NCI-H146 (cell line): ENCODE data around the gene MSRB1.
"Not testable (repeated sequence)": the region's sequence is repeated elsewhere in the genome, so short reads cannot be mapped to it uniquely, and the experiment has no call there.

ENCODE experiments used
- DNase-seq: peaks from one replicate; lab custom pipeline; 2025; lab: John Stamatoyannopoulos, UW

MSRB1 gene

GRCh38 chr16:1978476-1979120 is 35.6 kb upstream of the MSRB1 start:
- no peak for DNase-seq

GRCh38 chr16:1977875-1978268 is 34.9 kb upstream of the MSRB1 start:
- DNase-seq: no peak

GRCh38 chr16:1976951-1977874 is 34.2 kb upstream of the MSRB1 start:
- no peak for DNase-seq

DNA sequence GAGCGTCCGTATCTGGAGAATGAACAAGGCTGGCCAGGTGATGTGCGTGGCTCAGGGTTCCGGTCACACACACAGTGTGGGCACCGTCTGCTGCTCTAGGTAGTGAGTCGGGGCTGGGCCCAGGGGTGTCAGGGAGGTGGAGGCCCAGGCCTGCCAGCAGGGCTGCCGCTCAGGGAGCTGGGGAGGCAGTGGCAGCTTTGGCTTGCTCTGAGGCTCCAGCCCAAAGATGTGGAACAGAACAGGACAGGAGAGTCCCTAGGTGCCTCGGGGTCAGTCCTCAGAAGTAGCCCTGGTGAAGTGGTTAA is 33.2 kb upstream of the MSRB1 start:
- DNase-seq: no peak

- DNase-seq: no peak
These were observed 32.6 kb upstream of the MSRB1 start for GRCh38 chr16:1975432-1976215.

GRCh38 chr16:1974157-1975070 is 31.4 kb upstream of the MSRB1 start:
- no peak for DNase-seq

- DNase-seq: no peak
These were observed 30.6 kb upstream of the MSRB1 start for GRCh38 chr16:1973461-1974156.

- peak; percentile 40 for DNase-seq
These were observed 29.5 kb upstream of the MSRB1 start for GRCh38 chr16:1972490-1972877.

GRCh38 chr16:1971796-1972489 is 28.9 kb upstream of the MSRB1 start, which contains the start of gene TBL3:
Gene TBL3 (plus strand): TSS chr16:1972053. CDS start chr16:1972165, 112 bp downstream.
- DNase-seq: peak; percentile 97

DNA sequence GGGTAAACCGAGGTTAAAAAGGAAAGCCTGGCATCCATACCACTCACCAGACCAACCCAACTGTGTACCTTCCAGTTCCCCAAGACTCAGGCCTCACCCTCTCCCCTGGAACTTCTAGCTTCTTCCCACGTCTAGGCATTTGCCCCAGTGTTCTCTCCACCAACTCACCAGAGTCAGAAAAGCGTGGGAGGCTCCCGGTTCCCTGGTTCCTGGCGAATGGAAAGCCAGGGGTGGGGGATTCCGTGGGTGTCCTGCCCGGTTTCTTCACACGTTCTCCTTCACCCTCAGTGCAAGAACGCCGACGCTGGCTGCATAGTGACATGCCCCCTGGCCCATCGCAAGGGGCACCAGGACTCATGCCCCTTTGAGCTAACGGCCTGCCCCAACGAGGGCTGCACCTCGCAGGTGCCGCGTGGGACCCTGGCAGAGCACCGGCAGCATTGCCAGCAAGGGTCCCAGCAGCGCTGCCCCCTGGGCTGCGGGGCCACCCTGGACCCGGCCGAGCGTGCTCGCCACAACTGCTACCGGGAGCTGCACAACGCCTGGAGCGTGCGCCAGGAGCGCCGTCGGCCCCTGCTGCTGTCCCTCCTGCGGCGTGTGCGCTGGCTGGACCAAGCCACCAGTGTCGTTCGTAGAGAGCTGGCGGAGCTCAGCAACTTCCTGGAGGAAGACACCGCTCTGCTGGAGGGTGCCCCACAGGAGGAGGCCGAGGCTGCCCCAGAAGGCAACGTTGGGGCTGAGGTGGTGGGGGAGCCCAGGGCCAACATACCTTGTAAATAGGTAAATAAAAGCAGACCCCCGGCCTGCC is 25.4 kb upstream of the MSRB1 start:
- DNase-seq: no peak

GRCh38 chr16:1966460-1966859 is 23.5 kb upstream of the MSRB1 start, which contains the start of gene RNF151:
Gene RNF151 (plus strand): TSS chr16:1966856. CDS start chr16:1966882, 26 bp downstream.
- no peak for DNase-seq

- peak; percentile 42 for DNase-seq
These were observed 22.5 kb upstream of the MSRB1 start for GRCh38 chr16:1965396-1966001.

DNA sequence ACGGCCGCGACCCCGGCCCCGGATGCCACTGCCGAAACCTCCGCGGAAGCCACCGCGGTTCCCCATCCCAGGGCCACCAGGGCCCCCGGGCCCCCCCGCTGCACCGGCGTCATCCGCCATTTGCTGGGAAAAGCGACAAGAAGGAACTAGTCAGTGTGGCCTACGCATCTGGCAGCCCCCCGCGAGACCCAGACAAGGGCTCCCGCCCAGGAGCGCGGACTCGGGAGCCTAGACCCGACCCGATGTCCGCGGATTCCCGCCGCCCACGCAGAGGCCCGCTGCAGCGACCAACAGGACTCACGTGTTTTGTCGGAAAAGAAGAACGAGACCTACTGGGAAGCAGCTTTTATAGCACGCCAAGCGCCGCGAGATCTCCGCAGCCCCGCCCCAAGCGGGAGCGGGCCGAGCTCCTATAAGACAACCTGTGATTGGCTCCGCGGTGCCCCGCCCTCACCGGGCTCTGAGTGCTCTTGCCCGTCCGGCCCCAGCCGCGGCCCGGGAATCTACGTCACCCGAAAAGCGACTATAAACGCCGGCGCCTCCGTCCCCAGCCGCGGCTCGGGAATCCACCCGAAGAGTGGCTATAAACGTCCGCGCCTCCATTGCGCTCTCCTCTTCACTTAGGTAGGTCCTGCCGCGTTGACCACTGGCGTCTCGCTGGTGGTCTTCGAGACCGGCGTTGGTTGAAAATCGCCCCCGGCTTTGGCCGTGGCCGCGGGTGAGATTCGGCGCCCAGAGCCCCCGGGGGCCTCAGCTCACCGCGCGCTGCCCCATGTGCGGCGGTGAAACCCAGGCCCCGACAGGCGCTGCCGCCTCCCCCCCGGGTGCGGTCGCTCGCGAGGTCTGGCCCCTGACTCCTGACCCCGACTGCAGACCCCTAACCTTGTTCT is 21.8 kb upstream of the MSRB1 start, which contains the start of gene RPS2:
TSS of gene RPS2 (minus strand) at position 321 of the 890 bp plus-strand sequence. CDS start at position 120, 201 bp downstream.
- peak; percentile 100 for DNase-seq

DNA sequence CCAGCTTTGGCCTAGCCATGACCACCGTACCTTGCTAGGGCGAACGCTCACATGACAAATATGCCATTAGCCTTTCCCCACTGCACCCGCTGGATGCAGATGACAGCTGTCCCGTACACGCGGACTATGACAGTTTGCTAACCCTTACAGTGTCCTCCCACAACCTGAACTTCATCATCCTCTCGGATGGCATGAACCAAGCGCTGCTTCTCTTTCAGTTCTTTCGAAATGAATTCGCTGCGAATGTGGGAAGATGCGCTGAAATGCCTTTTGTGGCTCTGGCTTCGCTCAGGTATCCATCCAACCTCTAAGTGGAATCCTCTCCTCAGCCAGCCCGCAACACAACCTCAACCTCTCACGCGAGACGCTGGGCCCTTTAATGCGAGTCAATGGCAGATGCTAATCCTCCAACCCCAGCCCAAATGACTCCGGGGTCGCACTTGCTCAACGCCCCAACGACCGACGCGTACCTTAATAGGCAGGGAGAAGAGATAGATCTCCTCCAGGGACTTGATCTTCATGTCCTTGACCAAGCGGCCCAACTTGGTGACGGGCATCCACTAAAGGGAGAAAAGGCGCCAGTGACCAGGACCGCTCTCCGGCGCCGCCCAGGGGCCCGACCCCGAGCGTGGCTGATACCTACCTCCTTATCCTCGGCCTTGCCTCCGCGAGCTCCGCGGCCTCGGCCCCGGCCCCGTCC is 21.0 kb upstream of the MSRB1 start:
- DNase-seq: peak; percentile 56

GRCh38 chr16:1962161-1963153 is 19.5 kb upstream of the MSRB1 start:
- DNase-seq: not testable (repeated sequence)

DNA sequence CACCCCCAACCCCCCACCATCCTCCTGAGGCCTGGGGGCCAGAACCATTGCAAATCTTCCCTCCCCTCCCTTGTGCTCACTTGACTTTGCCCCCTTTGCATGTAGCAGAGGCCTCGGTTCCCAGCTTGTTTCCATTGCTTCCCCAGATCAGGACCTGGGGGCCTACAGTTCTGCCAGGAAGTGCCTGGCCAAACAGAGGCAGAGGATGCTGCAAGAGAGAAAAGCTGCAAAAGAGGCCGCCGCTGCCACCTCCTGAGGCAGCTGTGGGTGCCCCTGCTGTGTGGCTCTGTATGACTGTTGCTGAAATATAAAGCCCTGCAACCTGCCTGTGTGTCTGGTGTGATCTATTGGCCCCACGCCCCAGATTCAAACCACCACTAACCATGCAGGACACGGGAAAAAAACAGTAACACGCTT is 18.7 kb upstream of the MSRB1 start:
- DNase-seq: peak; percentile 38
